ENCODE data around the gene NUDCD2. TPM values are rescaled to one million over a fixed set of nuclear protein-coding genes. Genes with fewer than 3 reads are reported as not detected.
"Not testable (repeated sequence)": the region's sequence is repeated elsewhere in the genome, so short reads cannot be mapped to it uniquely, and the experiment has no call there.

Gene NUDCD2
- polyA plus RNA-seq, 6 donors from 2014 or later = 36.9 to 48.6 (median 42.7) TPM

- ATAC-seq (ENCODE audit: low read depth in 2 of 2) (no peak), DNase-seq (no peak)
- Mint-ChIP-seq H3K9me3 (no peaks in the 10 kb centered on the region), H3K4me1 (peaks cover 14 to 32% (median 21%) of the 10 kb centered on the region in 3 donors), H3K27me3 (peaks cover 0 to 15% (median 0%) of the 10 kb centered on the region in 3 donors), H3K36me3 (no peaks in the 10 kb centered on the region), H3K27ac (peak overlapping the region in 4 of 6 donors; percentile 24 to 95 (median 72)), H3K4me3 (peak overlapping the region; percentile 83 to 97 (median 94))
Observed at GRCh38 chr5:163436515-163436914, 23.4 kb downstream of the NUDCD2 start.

- no peak for DNase-seq
- ATAC-seq (ENCODE audit: low read depth in 2 of 2) = no peak
- Mint-ChIP-seq H3K27ac (no peak overlapping the region), H3K36me3 (no peaks in the 10 kb centered on the region), H3K27me3 (peaks cover 0 to 15% (median 0%) of the 10 kb centered on the region in 3 donors), H3K4me1 (peaks cover 11 to 28% (median 21%) of the 10 kb centered on the region in 3 donors), H3K9me3 (no peaks in the 10 kb centered on the region), H3K4me3 (peak overlapping the region in 1 of 8 donors; percentile 30)
Observed at GRCh38 chr5:163434401-163434866, 25.5 kb downstream of the NUDCD2 start.

GRCh38 chr5:163433271-163433670 is 26.6 kb downstream of the NUDCD2 start:
- Mint-ChIP-seq H3K36me3 (no peaks in the 10 kb centered on the region), H3K27me3 (peaks cover 0 to 15% (median 0%) of the 10 kb centered on the region in 3 donors), H3K9me3 (no peaks in the 10 kb centered on the region), H3K27ac (peak overlapping the region in 1 of 6 donors; percentile 23), H3K4me1 (peaks cover 9 to 16% (median 14%) of the 10 kb centered on the region in 3 donors), H3K4me3 (peak overlapping the region in 1 of 8 donors; percentile 29)
- DNase-seq (no peak), ATAC-seq (ENCODE audit: low read depth in 2 of 2) (no peak)

- no peaks in the 10 kb centered on the region for H3K9me3 Mint-ChIP-seq
- H3K4me3 Mint-ChIP-seq = no peak overlapping the region
- no peak for ATAC-seq (ENCODE audit: low read depth in 2 of 2)
Observed at GRCh38 chr5:163432544-163432943, 27.4 kb downstream of the NUDCD2 start.

GRCh38 chr5:163426128-163426527 is 33.8 kb downstream of the NUDCD2 start:
- H3K4me1 Mint-ChIP-seq; DNase-seq; H3K27me3 Mint-ChIP-seq; H3K36me3 Mint-ChIP-seq; ATAC-seq (ENCODE audit: low read depth in 2 of 2); H3K9me3 Mint-ChIP-seq: not testable (repeated sequence)
- Mint-ChIP-seq H3K4me3 (peak overlapping the region in 1 of 8 donors; percentile 8), H3K27ac (peak overlapping the region in 3 of 6 donors; percentile 66 to 86 (median 71))

More at GRCh38 chr5:163432544-163432943, 27.4 kb downstream of the NUDCD2 start:
- DNase-seq = no peak
- H3K27ac Mint-ChIP-seq = peak overlapping the region in 1 of 6 donors; percentile 5
- H3K4me1 Mint-ChIP-seq = peaks cover 4 to 12% (median 11%) of the 10 kb centered on the region in 3 donors
- peaks cover 0 to 15% (median 0%) of the 10 kb centered on the region in 3 donors for H3K27me3 Mint-ChIP-seq
- no peaks in the 10 kb centered on the region for H3K36me3 Mint-ChIP-seq

GRCh38 chr5:163424836-163425235 is 35.1 kb downstream of the NUDCD2 start:
- no peak overlapping the region for H3K4me3 Mint-ChIP-seq
- no peaks in the 10 kb centered on the region for H3K36me3 Mint-ChIP-seq
- no peaks in the 10 kb centered on the region for H3K9me3 Mint-ChIP-seq
- peaks cover 0 to 6% (median 0%) of the 10 kb centered on the region in 3 donors for H3K27me3 Mint-ChIP-seq
- DNase-seq = no peak
- no peak for ATAC-seq (ENCODE audit: low read depth in 2 of 2)
- no peak overlapping the region for H3K27ac Mint-ChIP-seq
- H3K4me1 Mint-ChIP-seq = peaks cover 6 to 8% (median 6%) of the 10 kb centered on the region in 3 donors

GRCh38 chr5:163415673-163416072 is 44.2 kb downstream of the NUDCD2 start:
- H3K9me3 Mint-ChIP-seq; H3K4me1 Mint-ChIP-seq; ATAC-seq (ENCODE audit: low read depth in 2 of 2); DNase-seq; H3K4me3 Mint-ChIP-seq; H3K36me3 Mint-ChIP-seq; H3K27ac Mint-ChIP-seq: not testable (repeated sequence)
- peaks cover 30 to 33% (median 32%) of the 10 kb centered on the region in 3 donors for H3K27me3 Mint-ChIP-seq

- Mint-ChIP-seq H3K4me1 (peaks cover 0 to 9% (median 4%) of the 10 kb centered on the region in 3 donors), H3K27ac (no peak overlapping the region), H3K36me3 (no peaks in the 10 kb centered on the region), H3K27me3 (peaks cover 21 to 30% (median 25%) of the 10 kb centered on the region in 3 donors), H3K4me3 (no peak overlapping the region), H3K9me3 (no peaks in the 10 kb centered on the region)
- ATAC-seq (ENCODE audit: low read depth in 2 of 2) = no peak
- DNase-seq = no peak
Observed at GRCh38 chr5:163410505-163410904, 49.4 kb downstream of the NUDCD2 start.

GRCh38 chr5:163409384-163409783 is 50.5 kb downstream of the NUDCD2 start:
- H3K4me3 Mint-ChIP-seq = no peak overlapping the region
- H3K36me3 Mint-ChIP-seq = no peaks in the 10 kb centered on the region
- H3K27me3 Mint-ChIP-seq = peaks cover 10 to 23% (median 13%) of the 10 kb centered on the region in 3 donors
- ATAC-seq (ENCODE audit: low read depth in 2 of 2) (no peak), DNase-seq (no peak)
- H3K4me1 Mint-ChIP-seq = peaks cover 0 to 6% (median 4%) of the 10 kb centered on the region in 3 donors
- H3K27ac Mint-ChIP-seq = peak overlapping the region in 2 of 6 donors; percentile 13 to 24
- H3K9me3 Mint-ChIP-seq = no peaks in the 10 kb centered on the region

- peak; percentile 51 for DNase-seq
- Mint-ChIP-seq H3K4me1 (peaks cover 0 to 6% (median 4%) of the 10 kb centered on the region in 3 donors), H3K9me3 (no peaks in the 10 kb centered on the region), H3K27me3 (peaks cover 1 to 15% (median 4%) of the 10 kb centered on the region in 3 donors), H3K4me3 (no peak overlapping the region), H3K36me3 (no peaks in the 10 kb centered on the region), H3K27ac (no peak overlapping the region)
- ATAC-seq (ENCODE audit: low read depth in 2 of 2) = peak; percentile 89 to 92
Observed at GRCh38 chr5:163408311-163408923, 51.5 kb downstream of the NUDCD2 start.

- Mint-ChIP-seq H3K9me3 (no peaks in the 10 kb centered on the region), H3K27ac (no peak overlapping the region), H3K27me3 (peaks cover 0 to 7% (median 0%) of the 10 kb centered on the region in 3 donors), H3K36me3 (no peaks in the 10 kb centered on the region), H3K4me3 (peak overlapping the region in 1 of 8 donors; percentile 59), H3K4me1 (peaks cover 0 to 6% (median 4%) of the 10 kb centered on the region in 3 donors)
- ATAC-seq (ENCODE audit: low read depth in 2 of 2) = no peak
- DNase-seq = no peak
Observed at GRCh38 chr5:163407034-163407655, 52.8 kb downstream of the NUDCD2 start.

GRCh38 chr5:163404364-163405173 is 55.3 kb downstream of the NUDCD2 start:
- Mint-ChIP-seq H3K36me3 (no peaks in the 10 kb centered on the region), H3K9me3 (no peaks in the 10 kb centered on the region), H3K4me3 (no peak overlapping the region), H3K27me3 (peaks cover 0 to 12% (median 11%) of the 10 kb centered on the region in 3 donors), H3K27ac (no peak overlapping the region), H3K4me1 (peaks cover 0 to 6% (median 4%) of the 10 kb centered on the region in 3 donors)
- no peak for ATAC-seq (ENCODE audit: low read depth in 2 of 2)
- no peak for DNase-seq

- H3K4me1 Mint-ChIP-seq = peaks cover 0 to 2% (median 0%) of the 10 kb centered on the region in 3 donors
- no peak for ATAC-seq (ENCODE audit: low read depth in 2 of 2)
Observed at GRCh38 chr5:163402007-163402406, 57.9 kb downstream of the NUDCD2 start.

More at GRCh38 chr5:163402007-163402406, 57.9 kb downstream of the NUDCD2 start:
- DNase-seq = no peak
- Mint-ChIP-seq H3K27me3 (peaks cover 0 to 13% (median 9%) of the 10 kb centered on the region in 3 donors), H3K9me3 (no peaks in the 10 kb centered on the region), H3K4me3 (no peak overlapping the region), H3K36me3 (no peaks in the 10 kb centered on the region), H3K27ac (no peak overlapping the region)

Data from naive B cell (primary cell).